ENCODE measurements around the gene RLBP1.

GRCh38 chr15:89192136-89192535 lies 29.2 kb downstream of the RLBP1 start:
- TF ChIP-seq POLR2A (IDR thresholded peaks at IDR 0.05; ENCODE audit: low read length) (no peak), GATA1 (IDR thresholded peaks at IDR 0.05; ENCODE audit: low read depth, low read length) (no peak)

Measured in erythroblast (primary cell).